NK-92 (cell line): Measurements from ENCODE around the gene FCRL6.

Experiments used
- DNase-seq: peaks from one replicate; lab custom pipeline; 2025; ENCODE audit not compliant: unreplicated experiment; lab: John Stamatoyannopoulos, UW

The FCRL6 gene

GRCh38 chr1:159798893-159799292, 3.3 kb upstream of the FCRL6 start:
- no peak for DNase-seq

GRCh38 chr1:159799446-159799985, 2.6 kb upstream of the FCRL6 start:
- DNase-seq: no peak

GRCh38 chr1:159800177-159800930, 1.8 kb upstream of the FCRL6 start:
- peak; percentile 52 for DNase-seq

- DNase-seq: no peak
These were observed 2.0 kb downstream of the FCRL6 start for GRCh38 chr1:159803956-159804689.

GRCh38 chr1:159804924-159805323, 2.8 kb downstream of the FCRL6 start:
- no peak for DNase-seq

GRCh38 chr1:159815926-159816325, 13.8 kb downstream of the FCRL6 start:
- no peak for DNase-seq

- DNase-seq: no peak
These were observed 15.3 kb downstream of the FCRL6 start for GRCh38 chr1:159817276-159818041.

- no peak for DNase-seq
These were observed 19.2 kb downstream of the FCRL6 start for GRCh38 chr1:159821171-159821867.

- no peak for DNase-seq
These were observed 21.2 kb downstream of the FCRL6 start for GRCh38 chr1:159823406-159823805.

GRCh38 chr1:159825564-159825963, 23.4 kb downstream of the FCRL6 start:
- no peak for DNase-seq

- DNase-seq: no peak
These were observed 24.4 kb downstream of the FCRL6 start, which contains the start of gene SLAMF8 for GRCh38 chr1:159826441-159827101. SLAMF8 (plus strand) TSS chr1:159826873; CDS start chr1:159826899, 26 bp downstream.

- DNase-seq: no peak
These were observed 24.9 kb downstream of the FCRL6 start for GRCh38 chr1:159827102-159827490.

- DNase-seq: no peak
These were observed 25.4 kb downstream of the FCRL6 start for GRCh38 chr1:159827549-159827948.

- DNase-seq: no peak
These were observed 26.0 kb downstream of the FCRL6 start for GRCh38 chr1:159828176-159828575.

- DNase-seq: no peak
These were observed 26.6 kb downstream of the FCRL6 start for GRCh38 chr1:159828581-159829272.

GRCh38 chr1:159829273-159829634, 27.1 kb downstream of the FCRL6 start:
- no peak for DNase-seq

GRCh38 chr1:159829822-159830465, 27.8 kb downstream of the FCRL6 start:
- DNase-seq: no peak

GRCh38 chr1:159830722-159831121, 28.6 kb downstream of the FCRL6 start:
- DNase-seq: no peak
